Adrenal gland (tissue), 12 donors: ENCODE results near the gene FAM81B. TPM values are rescaled to one million over a fixed set of nuclear protein-coding genes. Genes with fewer than 3 reads are reported as not detected.

Source experiments
- DNase-seq, 7 donors: peaks; one replicate each; pipeline ENCODE4 v3.0.0-alpha.2; 2019 to 2020
- H3K27ac ChIP-seq, 5 donors: fragments of 200-600 bp; sonication (generic) in 4 of 5; 1 replicate in 3 of 5; 2 replicates in 2 of 5; pipeline versions ENCODE4 v1.5.1 to v1.8.0; 2016 to 2020; ENCODE audit warnings: mild to moderate bottlenecking in 1 of 5
- H3K27me3 ChIP-seq: fragments of 200-600 bp; 2 replicates; pipeline ENCODE4 v1.8.0; 2021
- H3K36me3 ChIP-seq, 2 donors: fragments of 200-600 bp; replicated peaks in 1 of 2; 1 replicate in 1 of 2; 2 replicates in 1 of 2; pipeline versions ENCODE4 v1.5.1 to v1.8.0; 2018 to 2022
- H3K4me1 ChIP-seq, 2 donors: fragments of 200-600 bp; replicated peaks in 1 of 2; 1 replicate in 1 of 2; 2 replicates in 1 of 2; pipeline versions ENCODE4 v1.5.1 to v1.8.0; 2018 to 2021
- H3K4me3 ChIP-seq, 4 donors: fragments of 200-600 bp; sonication (generic) in 3 of 4; one replicate each; pipeline ENCODE4 v1.5.1; 2016 to 2018
- H3K9me3 ChIP-seq, 3 donors: fragments of 200-600 bp; sonication (generic) in 1 of 3; replicated peaks in 1 of 3; 1 replicate in 2 of 3; 2 replicates in 1 of 3; pipeline versions ENCODE4 v1.5.1 to v1.8.0; 2016 to 2021
- POLR2A ChIP-seq, 2 donors: fragments of 450-650 bp; IDR thresholded peaks; one replicate each; pipeline ENCODE4 v1.6.1; 2017; ENCODE audit warnings: antibody characterized with exemption in 2 of 2, mild to moderate bottlenecking in 2 of 2, moderate library complexity in 1 of 2
- WGBS, 4 donors: extraction: QIAGEN DNeasy Blood & Tissue Kit in 2 of 4; methylation state at CpG; one replicate each; pipeline versions ENCODE4 v1.1.5 to v1.1.7; 2013 to 2017; 5-methylcytosine and 5-hydroxymethylcytosine counted together
- intact Hi-C, 2 donors: fragments of 100-400 bp; cut with DNase I; formaldehyde crosslinking; loops; one replicate each; pipeline versions ENCODE4 v1.14.1 to v1.15.0; 2022 to 2023
- polyA plus RNA-seq, 3 donors: library from polyadenylated mRNA; stranded (reverse); fragments of 200-250 nt in 2 of 3; fragments of 350-450 nt in 1 of 3; fragmentation: Illumina TruSeq in 1 of 3; extraction: RNeasy Lipid Tissue Mini Kit (QIAGEN cat#74804) in 1 of 3; gene quantifications; one replicate each; pipeline ENCODE4 v1.2.3, GENCODE V29; 2013 to 2014
- total RNA-seq, 9 donors: library from RNA; depleted of rRNA in 4 of 9; stranded (reverse); fragments of >200 nt in 4 of 9; fragments of 120-200 nt in 1 of 9; fragmentation: NEBNext Ultra II Directional in 1 of 9; extraction: Animal tissue kit (Norgen Biotek cat#: 25700) in 1 of 9; gene quantifications; one replicate each; pipeline versions ENCODE4 v1.1.0 to v1.2.4, GENCODE V29; 2013 to 2023
- TF ChIP-seq, protein P1 (sequence below), 6 experiments: fragments of 450-650 bp in 4 of 6; fragments of 200-600 bp in 2 of 6; sonication (generic) in 1 of 6; IDR thresholded peaks; 1 replicate in 5 of 6; 2 replicates in 1 of 6; pipeline versions ENCODE4 v1.5.1 to v1.8.0; 2016 to 2021; ENCODE audit warnings: antibody characterized with exemption in 6 of 6, mild to moderate bottlenecking in 2 of 6, moderate library complexity in 1 of 6
- donor health status: healthy with polysubstance abuse.
- donor health status: Bipolar disorder and iron deficiency.
- donor health status: DM: yes; HTN: yes; CAD: no.
- donor health status: DM: no; HTN: no; CAD: no.
- donor health status: DM: no; HTN: no; CAD: no.
- donor health status: DM: yes; HTN: yes; CAD: no.

FAM81B gene
- total and polyA plus RNA-seq, 12 donors = 0.16 to 0.71 (median 0.35) TPM; not detected in 7

DNA sequence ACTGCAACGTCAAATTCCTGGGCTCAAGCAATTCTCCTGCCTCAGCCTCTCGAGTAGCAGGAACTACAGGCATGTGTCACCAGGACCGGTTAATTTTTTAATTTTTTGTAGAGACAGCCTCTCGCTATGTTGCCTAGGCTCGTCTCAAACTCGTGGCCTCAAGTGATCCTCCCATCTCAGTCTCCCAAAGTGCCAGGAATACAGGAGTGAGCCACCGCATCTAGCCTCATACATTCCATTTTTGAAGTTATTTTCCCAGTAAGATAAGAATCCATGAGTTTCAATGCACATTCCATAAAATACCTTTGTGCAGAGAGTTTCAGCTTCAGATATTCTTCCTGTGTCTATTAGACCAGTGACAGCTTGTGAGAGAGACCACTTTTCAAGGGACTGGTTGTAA, 93.3 kb downstream of the FAM81B start:
- no peak for TF ChIP-seq POLR2A (IDR thresholded peaks at IDR 0.05)
- TF ChIP-seq, protein P1, sequence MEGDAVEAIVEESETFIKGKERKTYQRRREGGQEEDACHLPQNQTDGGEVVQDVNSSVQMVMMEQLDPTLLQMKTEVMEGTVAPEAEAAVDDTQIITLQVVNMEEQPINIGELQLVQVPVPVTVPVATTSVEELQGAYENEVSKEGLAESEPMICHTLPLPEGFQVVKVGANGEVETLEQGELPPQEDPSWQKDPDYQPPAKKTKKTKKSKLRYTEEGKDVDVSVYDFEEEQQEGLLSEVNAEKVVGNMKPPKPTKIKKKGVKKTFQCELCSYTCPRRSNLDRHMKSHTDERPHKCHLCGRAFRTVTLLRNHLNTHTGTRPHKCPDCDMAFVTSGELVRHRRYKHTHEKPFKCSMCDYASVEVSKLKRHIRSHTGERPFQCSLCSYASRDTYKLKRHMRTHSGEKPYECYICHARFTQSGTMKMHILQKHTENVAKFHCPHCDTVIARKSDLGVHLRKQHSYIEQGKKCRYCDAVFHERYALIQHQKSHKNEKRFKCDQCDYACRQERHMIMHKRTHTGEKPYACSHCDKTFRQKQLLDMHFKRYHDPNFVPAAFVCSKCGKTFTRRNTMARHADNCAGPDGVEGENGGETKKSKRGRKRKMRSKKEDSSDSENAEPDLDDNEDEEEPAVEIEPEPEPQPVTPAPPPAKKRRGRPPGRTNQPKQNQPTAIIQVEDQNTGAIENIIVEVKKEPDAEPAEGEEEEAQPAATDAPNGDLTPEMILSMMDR (IDR thresholded peaks at IDR 0.05) = no peak
- intact Hi-C loops = no loop called here
- WGBS, 4 donors = 96 to 97% (median 97%) methylated on average over 7 of the region's 7 CpGs
- Histone ChIP-seq H3K4me3 (no peak overlapping the region), H3K36me3 (peaks cover 0 to 55% of the 10 kb centered on the region in 2 donors), H3K4me1 (no peaks in the 10 kb centered on the region), H3K27ac (no peak overlapping the region), H3K27me3 (no peaks in the 10 kb centered on the region), H3K9me3 (peaks cover 4 to 17% (median 15%) of the 10 kb centered on the region in 3 donors)
- no peak for DNase-seq

- H3K9me3 ChIP-seq = peaks cover 4 to 17% (median 15%) of the 10 kb centered on the region in 3 donors
- DNase-seq = no peak
- 97 to 100% (median 100%) methylated on average over 1 to 2 of the region's 2 CpGs for WGBS, 4 donors
- intact Hi-C loops = no loop called here
- peaks cover 0 to 69% of the 10 kb centered on the region in 2 donors for H3K36me3 ChIP-seq
- H3K4me3 ChIP-seq = no peak overlapping the region
- H3K27me3 ChIP-seq = no peaks in the 10 kb centered on the region
- H3K27ac ChIP-seq = no peak overlapping the region
- TF ChIP-seq, protein P1 (IDR thresholded peaks at IDR 0.05) = no peak
- no peak for TF ChIP-seq POLR2A (IDR thresholded peaks at IDR 0.05)
- H3K4me1 ChIP-seq = no peaks in the 10 kb centered on the region
These were observed 95.0 kb downstream of the FAM81B start for GRCh38 chr5:95486191-95486590.

DNA sequence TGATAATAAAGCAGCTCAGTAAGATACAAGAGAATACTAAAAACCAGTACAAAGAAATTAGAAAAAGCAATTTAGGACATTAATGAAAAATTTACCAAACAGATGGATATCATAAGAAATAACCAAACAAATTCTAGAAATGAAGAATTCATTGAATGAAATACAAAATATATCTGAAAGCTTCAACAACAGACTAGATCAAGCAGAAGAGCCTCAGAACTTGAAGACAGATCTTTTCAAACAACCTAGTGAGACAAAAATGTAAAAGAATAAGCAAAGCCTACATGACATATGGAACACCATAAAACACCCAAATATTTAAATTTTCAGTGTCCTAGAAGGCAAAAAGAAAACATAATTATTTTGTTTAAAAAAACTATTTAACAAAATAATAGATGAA, 96.7 kb downstream of the FAM81B start:
- TF ChIP-seq, protein P1 (IDR thresholded peaks at IDR 0.05) = no peak
- no peak for TF ChIP-seq POLR2A (IDR thresholded peaks at IDR 0.05)
- peaks cover 4 to 17% (median 15%) of the 10 kb centered on the region in 3 donors for H3K9me3 ChIP-seq
- H3K4me1 ChIP-seq = no peaks in the 10 kb centered on the region
- H3K4me3 ChIP-seq = no peak overlapping the region
- H3K27me3 ChIP-seq = no peaks in the 10 kb centered on the region
- H3K36me3 ChIP-seq = peaks cover 0 to 66% of the 10 kb centered on the region in 2 donors
- intact Hi-C loops = no loop called here
- no peak overlapping the region for H3K27ac ChIP-seq
- DNase-seq = no peak

Other genes with a start within 250 kb of the FAM81B start
- 10 to 100 TPM in 2 of 9 donors, 1 to 10 TPM in 7; 1.2 to 20.1 (median 6.4) TPM for gene MCTP1, start 106.3 kb upstream of the FAM81B start, total RNA-seq
- gene MCTP1, start 106.3 kb upstream of the FAM81B start, polyA plus RNA-seq = 1 to 10 TPM; 1.2 to 2.4 (median 1.5) TPM
- 100 to 1,000 TPM in 1 of 9 donors, 10 to 100 TPM in 8; 36.9 to 108 (median 73.5) TPM for gene SKIC3, start 163.6 kb downstream of the FAM81B start, total RNA-seq
- gene SKIC3, start 163.6 kb downstream of the FAM81B start, polyA plus RNA-seq = 10 to 100 TPM; 17.5 to 82.7 (median 18.4) TPM
- 10 to 100 TPM in 3 of 9 donors, 1 to 10 TPM in 6; 4.3 to 15.3 (median 8.6) TPM for gene ARSK, start 163.7 kb downstream of the FAM81B start, total RNA-seq
- gene ARSK, start 163.7 kb downstream of the FAM81B start, polyA plus RNA-seq = 10 to 100 TPM in 1 of 3 donors, 1 to 10 TPM in 2; 2.3 to 13.5 (median 3.3) TPM
- under 1 TPM; 0.06 to 0.74 (median 0.35) TPM for gene GPR150, start 228.7 kb downstream of the FAM81B start, total RNA-seq
- under 1 TPM; 0.03 to 0.40 (median 0.11) TPM for gene GPR150, start 228.7 kb downstream of the FAM81B start, polyA plus RNA-seq